Tibial nerve (tissue), 4 donors: ENCODE measurements around the gene H2AZ2.
"Not testable (repeated sequence)": the region's sequence is repeated elsewhere in the genome, so short reads cannot be mapped to it uniquely, and the experiment has no call there.

ENCODE experiments used
- EP300 ChIP-seq, 2 donors: sonication (generic); formaldehyde crosslinking; IDR thresholded peaks; one replicate each; pipeline ENCODE4 v1.6.1; 2017; ENCODE audit warnings: antibody characterized with exemption in 2 of 2, mild to moderate bottlenecking in 1 of 2
- TF ChIP-seq, protein P1 (sequence below), 5 experiments: fragments of 200-600 bp in 3 of 5; fragments of 450-650 bp in 2 of 5; sonication (generic) in 3 of 5; IDR thresholded peaks; one replicate each; pipeline ENCODE4 v1.5.1; 2016 to 2019; ENCODE audit warnings: antibody characterized with exemption in 5 of 5, mild to moderate bottlenecking in 3 of 5, moderate library complexity in 2 of 5

DNA sequence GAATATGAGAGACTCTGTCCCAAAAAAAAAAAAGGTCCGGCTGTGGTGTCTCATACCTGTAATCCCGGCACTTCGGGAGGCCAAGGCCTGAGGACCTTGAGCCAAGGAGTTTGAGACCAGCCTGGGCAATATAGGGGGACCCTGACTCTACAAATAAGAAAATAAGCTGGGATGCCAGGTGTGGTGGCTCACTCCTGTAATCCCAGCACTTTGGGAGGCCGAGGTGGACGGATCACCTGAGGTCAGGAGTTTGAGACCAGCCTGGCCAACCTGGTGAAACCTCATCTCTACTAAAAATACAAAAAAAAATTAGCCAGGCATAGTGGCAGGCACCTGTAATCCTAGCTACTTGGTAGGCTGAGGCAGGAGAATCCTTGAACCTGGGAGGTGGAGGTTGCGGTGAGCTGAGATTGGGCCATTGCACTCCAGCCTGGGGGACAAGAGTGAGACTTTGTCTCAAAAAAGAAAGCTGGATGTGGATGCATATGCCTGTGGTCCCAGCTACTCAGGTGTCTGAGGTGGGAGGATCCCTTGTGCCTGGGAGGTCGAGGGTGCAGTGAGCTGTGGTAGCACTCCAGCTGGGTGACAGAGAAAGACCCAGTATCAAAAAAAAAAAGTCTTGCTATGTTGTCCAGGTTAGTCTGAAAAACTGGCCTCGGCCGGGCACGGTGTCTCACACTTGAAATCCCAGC, 43.9 kb downstream of the H2AZ2 start:
- TF ChIP-seq, protein P1, sequence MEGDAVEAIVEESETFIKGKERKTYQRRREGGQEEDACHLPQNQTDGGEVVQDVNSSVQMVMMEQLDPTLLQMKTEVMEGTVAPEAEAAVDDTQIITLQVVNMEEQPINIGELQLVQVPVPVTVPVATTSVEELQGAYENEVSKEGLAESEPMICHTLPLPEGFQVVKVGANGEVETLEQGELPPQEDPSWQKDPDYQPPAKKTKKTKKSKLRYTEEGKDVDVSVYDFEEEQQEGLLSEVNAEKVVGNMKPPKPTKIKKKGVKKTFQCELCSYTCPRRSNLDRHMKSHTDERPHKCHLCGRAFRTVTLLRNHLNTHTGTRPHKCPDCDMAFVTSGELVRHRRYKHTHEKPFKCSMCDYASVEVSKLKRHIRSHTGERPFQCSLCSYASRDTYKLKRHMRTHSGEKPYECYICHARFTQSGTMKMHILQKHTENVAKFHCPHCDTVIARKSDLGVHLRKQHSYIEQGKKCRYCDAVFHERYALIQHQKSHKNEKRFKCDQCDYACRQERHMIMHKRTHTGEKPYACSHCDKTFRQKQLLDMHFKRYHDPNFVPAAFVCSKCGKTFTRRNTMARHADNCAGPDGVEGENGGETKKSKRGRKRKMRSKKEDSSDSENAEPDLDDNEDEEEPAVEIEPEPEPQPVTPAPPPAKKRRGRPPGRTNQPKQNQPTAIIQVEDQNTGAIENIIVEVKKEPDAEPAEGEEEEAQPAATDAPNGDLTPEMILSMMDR (IDR thresholded peaks at IDR 0.05): not testable (repeated sequence)
- TF ChIP-seq EP300 (IDR thresholded peaks at IDR 0.05): not testable (repeated sequence)
